GM12878 (cell line): Measurements from ENCODE around the gene XPNPEP3. TPM values are rescaled to one million over a fixed set of nuclear protein-coding genes. Genes with fewer than 3 reads are reported as not detected.

Experiments
- CHD2 ChIP-seq: IDR thresholded peaks from 2 replicates; pipeline ENCODE4 v1.6.1; 2011; ENCODE audit warnings: low read depth, low read length, improper control_type of control experiment, borderline replicate concordance
- JUNB ChIP-seq: IDR thresholded peaks from 2 replicates; pipeline ENCODE4 v1.6.1; 2016; ENCODE audit warnings: antibody characterized with exemption, mild to moderate bottlenecking
- LARP7 ChIP-seq: fragments of 450-650 bp; IDR thresholded peaks from 2 replicates; pipeline ENCODE4 v1.6.1; 2017; ENCODE audit warnings: mild to moderate bottlenecking
- MTA2 ChIP-seq: fragments of 450-650 bp; IDR thresholded peaks from 2 replicates; pipeline ENCODE4 v1.6.1; 2016; ENCODE audit warnings: low read depth, mild to moderate bottlenecking, moderate library complexity
- MTA3 ChIP-seq: IDR thresholded peaks from 2 replicates; pipeline ENCODE4 v1.6.1; 2012; ENCODE audit warnings: low read length, inconsistent platforms, borderline replicate concordance
- MYB ChIP-seq: fragments of 150-350 bp; IDR thresholded peaks from 2 replicates; pipeline ENCODE4 v1.6.1; 2014; ENCODE audit warnings: mild to moderate bottlenecking, low read depth, low read length, borderline replicate concordance
- NFXL1 ChIP-seq: fragments of 450-650 bp; IDR thresholded peaks from 2 replicates; pipeline ENCODE4 v1.6.1; 2017; ENCODE audit warnings: antibody characterized with exemption, mild to moderate bottlenecking, borderline replicate concordance
- NKRF ChIP-seq: fragments of 450-650 bp; conservative IDR thresholded peaks from 2 replicates; pipeline ENCODE4 v1.6.1; 2017; ENCODE audit warnings: mild to moderate bottlenecking, moderate library complexity
- NRF1 ChIP-seq: conservative IDR thresholded peaks from 2 replicates; pipeline ENCODE4 v1.6.1; 2011; ENCODE audit warnings: mild to moderate bottlenecking, low read depth, low read length, improper control_type of control experiment
- RAD51 ChIP-seq: fragments of 450-650 bp; IDR thresholded peaks from 2 replicates; pipeline ENCODE4 v1.6.1; 2016; ENCODE audit warnings: moderate library complexity, mild to moderate bottlenecking, inconsistent platforms
- RBBP5 ChIP-seq: fragments of 200-600 bp; sonication (generic); conservative IDR thresholded peaks from 2 replicates; pipeline ENCODE4 v1.6.1; 2016
- SMAD1 ChIP-seq: fragments of 450-650 bp; IDR thresholded peaks from 2 replicates; pipeline ENCODE4 v1.6.1; 2018; ENCODE audit warnings: mild to moderate bottlenecking, low read depth; ENCODE audit not compliant: partially characterized antibody
- SRF ChIP-seq, 2 experiments: IDR thresholded peaks; 2 replicates each; pipeline ENCODE4 v1.6.1; 2011; ENCODE audit warnings: low read depth in 2 of 2, low read length in 2 of 2, mild to moderate bottlenecking in 1 of 2, moderate library complexity in 1 of 2
- TARDBP ChIP-seq: IDR thresholded peaks from 2 replicates; pipeline ENCODE4 v1.6.1; 2016; ENCODE audit warnings: borderline replicate concordance
- YBX1 ChIP-seq: fragments of 450-650 bp; IDR thresholded peaks from 2 replicates; pipeline ENCODE4 v1.6.1; 2016; ENCODE audit warnings: antibody characterized with exemption
- YY1 ChIP-seq: IDR thresholded peaks from 2 replicates; pipeline ENCODE4 v1.6.1; 2011; ENCODE audit warnings: low read depth, mild to moderate bottlenecking, low read length
- ZBTB11 ChIP-seq: fragments of 450-650 bp; formaldehyde crosslinking; IDR thresholded peaks from 2 replicates; pipeline ENCODE4 v1.5.0; 2022; ENCODE audit warnings: mild to moderate bottlenecking, missing genetic modification characterization
- ZNF622 ChIP-seq: fragments of 450-650 bp; IDR thresholded peaks from 2 replicates; pipeline ENCODE4 v1.6.1; 2017; ENCODE audit warnings: mild to moderate bottlenecking, inconsistent platforms
- polyA plus RNA-seq, 11 experiments: library from polyadenylated mRNA; depleted of rRNA in 4 of 11; unstranded in 6 of 11; stranded (reverse) in 5 of 11; fragments of >200 nt; fragmentation: Nextera tagmentation in 4 of 11; fragmentation: Illumina TruSeq in 1 of 11; extraction: Ambion mirVana in 4 of 11; extraction: Trizol in 1 of 11; gene quantifications; 1 replicate in 1 of 11; 2 replicates in 10 of 11; pipeline versions ENCODE4 v1.2.1 to v1.2.3, GENCODE V29; 2011 to 2016; ENCODE audit warnings: inconsistent platforms in 2 of 11, missing spikeins in 2 of 11, low read depth in 1 of 11
- total RNA-seq, 4 experiments: library from RNA; depleted of rRNA in 3 of 4; stranded (reverse); fragments of >200 nt in 3 of 4; fragmentation: Illumina TruSeq in 1 of 4; extraction: Trizol in 1 of 4; gene quantifications; 2 replicates each; pipeline versions ENCODE4 v1.2.1 to v1.2.3, GENCODE V29; 2013 to 2021
- TF ChIP-seq, protein P1 (sequence below): fragments of 450-650 bp; IDR thresholded peaks from 2 replicates; pipeline ENCODE4 v1.6.1; 2016; ENCODE audit warnings: mild to moderate bottlenecking, moderate library complexity, borderline replicate concordance
- TF ChIP-seq, protein P2 (sequence below): fragments of 150-350 bp; IDR thresholded peaks from 2 replicates; pipeline ENCODE4 v1.6.1; 2014; ENCODE audit warnings: mild to moderate bottlenecking, low read depth, low read length

The XPNPEP3 gene
- total and polyA plus RNA-seq, 10 of the 15 experiments (the other 5 are each of a cell fraction or from before 2014, with no cell fraction given), result 6.7 to 19.9 (median 11.7) TPM

DNA sequence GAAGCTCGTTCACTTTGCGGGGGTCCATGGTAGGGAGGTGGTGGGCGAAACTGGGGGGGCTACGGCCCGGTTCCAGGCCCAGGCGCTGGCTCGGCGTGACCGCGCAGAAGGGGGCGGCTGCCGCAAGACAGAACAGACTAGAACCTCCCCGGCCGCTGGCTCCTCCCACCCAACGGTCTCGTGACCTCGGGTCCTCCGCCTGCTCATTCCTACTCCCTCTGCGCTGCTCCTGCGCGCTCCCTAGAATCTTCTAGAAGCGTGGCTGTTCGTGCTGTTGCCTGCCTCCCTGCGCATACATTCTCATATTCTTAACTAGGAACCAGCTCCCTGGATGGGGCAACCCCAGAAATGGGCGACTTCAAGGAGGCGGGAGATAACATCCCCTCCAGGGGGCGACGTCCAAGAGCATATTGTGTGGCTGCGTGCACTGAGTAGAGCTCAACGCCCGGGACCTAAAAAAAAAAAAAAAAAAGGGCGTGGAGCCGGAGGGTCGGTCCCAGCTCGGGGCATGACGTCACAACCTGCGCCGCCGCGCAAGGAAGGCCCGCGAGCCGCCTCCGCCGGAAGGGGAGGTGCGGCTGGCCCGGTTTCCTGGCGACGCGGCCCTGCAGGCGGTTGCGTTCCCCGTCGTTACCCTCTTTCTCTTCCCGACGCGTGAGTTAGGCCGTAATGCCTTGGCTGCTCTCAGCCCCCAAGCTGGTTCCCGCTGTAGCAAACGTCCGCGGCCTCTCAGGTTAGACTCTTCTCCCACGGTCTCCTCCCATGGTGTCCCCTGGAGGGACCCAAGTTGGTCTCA lies at the start of gene XPNPEP3, which contains the start of gene ST13 (continued):
- TF ChIP-seq NKRF (peak; percentile 95), SRF (IDR thresholded peaks at IDR 0.05; ENCODE audit: low read depth in 2 of 2, low read length in 2 of 2) (peak in 1 of 2 experiments; percentile 74; a peak in 2 of 4 replicates), ZBTB11 (CRISPR knock-in tag) (peak; percentile 55), NRF1 (0 out of 2 replicates have a peak, but pooled peaks have one; percentile 32), RBBP5 (no peak), YBX1 (no peak), TARDBP (peak; percentile 73; the same call in 1 of the 2 replicates), MTA3 (no peak), NFXL1 (no peak), SMAD1 (no peak), CHD2 (no peak), JUNB (no peak), RAD51 (peak; percentile 87), MYB (peak; percentile 87), YY1 (no peak; the same call in 1 of the 2 replicates), MTA2 (no peak), ZNF622 (no peak), LARP7 (peak; percentile 65; the same call in 1 of the 2 replicates)
- TF ChIP-seq, protein P1, sequence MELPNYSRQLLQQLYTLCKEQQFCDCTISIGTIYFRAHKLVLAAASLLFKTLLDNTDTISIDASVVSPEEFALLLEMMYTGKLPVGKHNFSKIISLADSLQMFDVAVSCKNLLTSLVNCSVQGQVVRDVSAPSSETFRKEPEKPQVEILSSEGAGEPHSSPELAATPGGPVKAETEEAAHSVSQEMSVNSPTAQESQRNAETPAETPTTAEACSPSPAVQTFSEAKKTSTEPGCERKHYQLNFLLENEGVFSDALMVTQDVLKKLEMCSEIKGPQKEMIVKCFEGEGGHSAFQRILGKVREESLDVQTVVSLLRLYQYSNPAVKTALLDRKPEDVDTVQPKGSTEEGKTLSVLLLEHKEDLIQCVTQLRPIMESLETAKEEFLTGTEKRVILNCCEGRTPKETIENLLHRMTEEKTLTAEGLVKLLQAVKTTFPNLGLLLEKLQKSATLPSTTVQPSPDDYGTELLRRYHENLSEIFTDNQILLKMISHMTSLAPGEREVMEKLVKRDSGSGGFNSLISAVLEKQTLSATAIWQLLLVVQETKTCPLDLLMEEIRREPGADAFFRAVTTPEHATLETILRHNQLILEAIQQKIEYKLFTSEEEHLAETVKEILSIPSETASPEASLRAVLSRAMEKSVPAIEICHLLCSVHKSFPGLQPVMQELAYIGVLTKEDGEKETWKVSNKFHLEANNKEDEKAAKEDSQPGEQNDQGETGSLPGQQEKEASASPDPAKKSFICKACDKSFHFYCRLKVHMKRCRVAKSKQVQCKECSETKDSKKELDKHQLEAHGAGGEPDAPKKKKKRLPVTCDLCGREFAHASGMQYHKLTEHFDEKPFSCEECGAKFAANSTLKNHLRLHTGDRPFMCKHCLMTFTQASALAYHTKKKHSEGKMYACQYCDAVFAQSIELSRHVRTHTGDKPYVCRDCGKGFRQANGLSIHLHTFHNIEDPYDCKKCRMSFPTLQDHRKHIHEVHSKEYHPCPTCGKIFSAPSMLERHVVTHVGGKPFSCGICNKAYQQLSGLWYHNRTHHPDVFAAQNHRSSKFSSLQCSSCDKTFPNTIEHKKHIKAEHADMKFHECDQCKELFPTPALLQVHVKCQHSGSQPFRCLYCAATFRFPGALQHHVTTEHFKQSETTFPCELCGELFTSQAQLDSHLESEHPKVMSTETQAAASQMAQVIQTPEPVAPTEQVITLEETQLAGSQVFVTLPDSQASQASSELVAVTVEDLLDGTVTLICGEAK, result peak; percentile 86
- TF ChIP-seq, protein P2, sequence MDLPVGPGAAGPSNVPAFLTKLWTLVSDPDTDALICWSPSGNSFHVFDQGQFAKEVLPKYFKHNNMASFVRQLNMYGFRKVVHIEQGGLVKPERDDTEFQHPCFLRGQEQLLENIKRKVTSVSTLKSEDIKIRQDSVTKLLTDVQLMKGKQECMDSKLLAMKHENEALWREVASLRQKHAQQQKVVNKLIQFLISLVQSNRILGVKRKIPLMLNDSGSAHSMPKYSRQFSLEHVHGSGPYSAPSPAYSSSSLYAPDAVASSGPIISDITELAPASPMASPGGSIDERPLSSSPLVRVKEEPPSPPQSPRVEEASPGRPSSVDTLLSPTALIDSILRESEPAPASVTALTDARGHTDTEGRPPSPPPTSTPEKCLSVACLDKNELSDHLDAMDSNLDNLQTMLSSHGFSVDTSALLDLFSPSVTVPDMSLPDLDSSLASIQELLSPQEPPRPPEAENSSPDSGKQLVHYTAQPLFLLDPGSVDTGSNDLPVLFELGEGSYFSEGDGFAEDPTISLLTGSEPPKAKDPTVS, result peak; percentile 100
